Stimulated activated CD4-positive, alpha-beta T cell treated with anti-CD3 and anti-CD28 coated beads, Interleukin-1b, Interleukin-23, amount 100 ng/mL, for 4 hours (primary cell): ENCODE measurements around the gene TM2D1.
"Not testable (repeated sequence)": the region's sequence is repeated elsewhere in the genome, so short reads cannot be mapped to it uniquely, and the experiment has no call there.

Source experiments
- DNase-seq, 2 donors: peaks; one replicate each; pipeline ENCODE4 v3.0.0-alpha.2; 2020; ENCODE audit warnings: low read depth in 2 of 2

The TM2D1 gene

DNA sequence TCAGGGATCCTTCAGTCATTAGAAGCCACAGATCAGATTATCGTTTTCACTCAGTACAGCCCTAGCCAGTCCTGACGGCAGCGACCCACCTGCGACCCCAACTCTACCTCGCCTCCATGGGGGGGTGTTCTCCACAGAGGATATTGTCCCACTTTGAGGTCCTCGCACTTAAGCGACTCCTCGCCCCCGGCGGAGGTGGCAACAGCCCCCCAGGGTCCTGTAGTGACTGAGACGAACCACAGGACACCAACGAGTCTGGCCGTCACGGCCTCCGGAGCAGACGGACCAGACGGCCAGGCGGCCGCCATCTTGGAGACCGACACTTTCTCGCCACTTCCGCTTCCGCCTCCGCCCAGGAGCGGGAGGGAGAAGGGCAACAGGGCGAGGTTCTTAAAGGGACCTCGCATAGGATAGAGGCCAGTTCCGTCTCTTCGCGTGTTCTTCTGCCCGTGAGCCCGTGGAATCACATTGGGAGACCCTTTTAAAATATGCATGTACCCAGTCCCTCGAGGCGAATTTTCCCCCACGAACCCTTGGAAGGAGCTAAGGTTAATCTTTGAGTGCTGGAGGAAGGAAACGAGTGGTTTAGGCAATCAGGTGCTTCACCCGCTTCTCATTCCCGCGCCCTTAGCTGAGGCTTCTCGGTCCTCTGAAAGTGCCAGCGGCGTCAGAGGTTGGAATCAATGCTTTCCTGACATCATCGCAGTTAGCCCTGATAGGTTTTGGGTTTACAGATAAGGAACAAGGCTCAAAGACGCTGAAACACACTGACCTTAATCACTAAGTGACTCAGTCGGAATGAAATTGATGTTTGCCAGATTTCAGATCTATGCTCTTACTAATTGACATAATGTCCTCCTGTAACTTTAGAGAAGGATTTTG, at the start of gene TM2D1:
TSS of gene TM2D1 (minus strand) at position 329 of the 882 bp plus-strand sequence. CDS start at position 308, 21 bp downstream.
- peak; percentile 71 to 74 for DNase-seq

DNA sequence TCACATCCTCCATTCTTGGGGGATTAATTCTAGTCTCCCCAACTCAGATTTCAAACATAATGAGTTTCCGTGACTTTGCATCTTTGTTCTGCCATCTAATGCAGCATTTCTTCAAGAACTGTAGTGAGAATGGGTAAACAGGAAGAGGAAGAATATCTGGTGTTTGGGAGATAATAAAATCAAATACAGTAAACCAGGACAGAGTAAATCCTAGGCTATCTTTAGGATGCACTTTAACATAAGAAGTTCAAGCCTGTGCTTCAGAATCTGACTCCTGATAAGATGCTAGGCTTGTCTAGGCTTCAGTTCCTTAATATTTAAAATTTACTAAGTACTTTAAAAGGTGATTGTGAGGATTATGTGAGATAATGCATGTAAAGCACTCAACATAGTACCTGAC, 45.2 kb upstream of the TM2D1 start:
- no peak for DNase-seq

DNA sequence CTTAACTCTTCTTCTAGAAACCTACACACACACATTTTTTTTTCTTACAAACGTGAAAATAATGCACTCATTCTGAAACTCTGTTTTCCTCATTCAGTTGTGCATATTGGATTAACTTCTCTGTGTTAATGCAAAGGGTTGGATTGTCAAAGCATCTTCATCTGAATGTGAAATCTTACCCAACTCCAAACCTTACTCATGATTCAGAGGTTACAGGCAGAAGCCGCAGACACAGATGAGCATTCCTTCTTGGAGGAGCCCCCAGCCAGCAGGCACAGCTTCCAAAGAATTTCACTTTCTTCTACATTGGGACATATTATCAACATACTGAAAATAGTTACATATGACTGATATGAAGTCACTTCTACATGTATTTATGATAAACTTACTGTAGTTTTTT, 33.0 kb upstream of the TM2D1 start:
- DNase-seq, result no peak

DNA sequence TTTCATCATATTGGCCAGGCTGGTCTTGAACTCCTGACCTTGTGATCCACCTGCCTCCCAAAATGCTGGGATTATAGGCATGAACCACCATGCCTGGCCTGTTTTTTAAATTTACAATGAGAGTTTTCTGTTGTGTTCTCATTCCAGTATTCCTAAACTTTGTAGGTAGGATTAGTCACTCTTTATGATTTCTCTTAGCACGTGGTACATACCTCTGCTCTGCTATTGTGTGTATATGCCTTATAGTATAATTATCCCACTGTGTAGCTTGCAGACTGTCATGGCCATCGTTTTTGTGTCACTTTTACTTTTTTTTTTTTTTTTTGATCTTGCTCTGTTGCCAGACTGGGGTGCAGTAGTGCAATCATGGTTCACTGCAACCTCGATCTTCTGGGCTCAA, 31.8 kb upstream of the TM2D1 start:
- no peak for DNase-seq

DNA sequence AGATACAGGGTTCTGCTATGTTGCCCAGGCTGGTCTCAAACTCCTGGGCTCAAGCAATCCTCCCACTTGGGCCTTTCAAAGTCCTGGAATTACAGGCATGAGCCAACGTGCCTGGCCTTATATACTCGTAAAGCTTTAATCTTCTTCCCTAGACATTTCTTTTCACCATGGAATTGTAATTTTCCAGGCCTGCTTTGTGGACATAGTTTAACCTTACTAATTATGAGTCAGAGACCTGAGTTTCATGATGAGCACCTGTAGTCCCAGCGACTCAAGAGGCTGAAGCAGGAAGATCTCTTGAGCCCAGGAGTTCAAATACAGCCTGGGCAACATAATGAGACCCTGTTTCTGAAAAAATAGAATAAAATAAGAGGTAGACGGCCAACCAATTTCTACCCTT, 29.6 kb upstream of the TM2D1 start:
- no peak for DNase-seq

DNA sequence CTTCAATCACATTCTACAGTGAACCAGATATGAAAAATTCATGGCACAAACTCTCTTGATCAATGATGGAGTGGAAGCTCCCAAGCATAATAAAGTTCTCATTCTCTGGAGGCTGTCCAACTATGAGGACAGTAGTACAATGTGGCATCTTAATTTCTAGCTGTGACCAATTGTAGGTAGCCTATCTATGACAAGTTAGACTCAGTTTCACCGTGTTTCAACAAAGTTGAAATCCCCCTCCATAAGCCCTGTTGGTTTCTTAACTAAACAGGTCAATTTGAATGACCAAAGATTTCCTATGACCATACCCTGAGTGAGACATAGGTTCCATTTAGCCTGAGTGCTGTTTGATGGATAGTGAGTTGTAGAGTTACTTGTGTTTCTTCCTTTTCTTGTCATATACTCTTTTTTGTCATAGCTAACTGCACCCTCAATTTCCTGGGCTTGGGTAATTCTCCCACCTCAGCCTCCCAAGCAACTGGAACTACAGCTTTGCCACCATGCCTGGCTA, 29.1 kb upstream of the TM2D1 start:
- DNase-seq, result no peak

DNA sequence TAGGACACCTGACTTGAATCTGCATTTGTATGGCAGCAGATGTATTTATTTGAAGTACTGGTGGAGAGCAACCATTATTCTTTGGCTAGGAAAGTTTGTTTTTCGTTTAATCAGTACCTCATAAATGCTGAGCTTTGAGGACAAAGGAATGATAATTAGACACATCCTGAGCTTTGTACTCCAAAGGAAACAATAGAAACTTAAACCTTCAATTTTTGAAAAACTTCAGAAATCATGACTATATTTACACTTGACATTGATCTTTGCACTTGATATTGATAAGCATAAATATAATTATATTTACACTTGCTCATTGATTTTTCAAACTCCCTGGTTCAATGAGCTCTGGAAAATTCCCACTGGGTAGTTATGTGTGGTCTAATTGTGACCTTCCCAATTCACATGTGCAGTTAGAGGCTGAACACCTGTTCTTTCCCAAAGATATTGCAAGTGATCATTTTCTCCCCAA, 28.0 kb upstream of the TM2D1 start:
- no peak for DNase-seq

DNA sequence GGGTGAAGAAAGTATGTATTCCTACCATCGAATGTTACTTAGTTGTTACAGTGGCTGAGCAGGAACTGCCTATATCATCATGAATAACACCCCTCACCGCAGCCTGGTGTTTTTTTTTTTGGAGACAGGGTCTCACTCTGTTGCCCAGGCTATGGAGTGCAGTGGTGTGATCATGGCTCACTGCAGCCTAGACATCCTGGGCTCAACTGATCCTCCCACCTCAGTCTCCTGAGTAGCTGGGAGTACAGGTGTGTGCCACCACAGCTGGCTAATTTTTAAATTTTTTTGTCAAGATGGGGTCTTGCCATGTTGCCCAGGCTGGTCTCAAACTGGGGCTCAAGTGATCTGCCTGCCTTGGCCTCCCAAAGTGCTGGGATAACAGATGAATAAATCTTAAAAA, 24.6 kb upstream of the TM2D1 start:
- DNase-seq, result no peak

DNA sequence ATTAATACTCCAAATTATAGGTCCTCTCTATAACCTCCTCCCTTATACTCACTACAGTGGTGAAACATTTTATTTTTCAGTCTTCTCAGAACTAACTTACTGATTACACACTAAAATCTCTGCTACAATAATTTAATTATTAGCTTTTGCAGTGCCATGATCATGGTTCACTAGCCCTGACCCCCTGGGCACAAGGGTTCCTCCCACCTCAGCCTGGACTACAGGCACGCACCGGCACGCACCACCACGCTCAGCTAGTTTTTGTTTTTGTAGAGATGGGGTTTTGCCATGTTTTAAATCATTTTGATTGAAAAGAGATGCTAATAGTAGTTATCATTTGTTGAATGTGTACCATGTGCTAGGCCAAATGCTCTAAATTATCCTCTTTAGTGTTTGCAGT, 23.6 kb upstream of the TM2D1 start:
- DNase-seq, result no peak

DNA sequence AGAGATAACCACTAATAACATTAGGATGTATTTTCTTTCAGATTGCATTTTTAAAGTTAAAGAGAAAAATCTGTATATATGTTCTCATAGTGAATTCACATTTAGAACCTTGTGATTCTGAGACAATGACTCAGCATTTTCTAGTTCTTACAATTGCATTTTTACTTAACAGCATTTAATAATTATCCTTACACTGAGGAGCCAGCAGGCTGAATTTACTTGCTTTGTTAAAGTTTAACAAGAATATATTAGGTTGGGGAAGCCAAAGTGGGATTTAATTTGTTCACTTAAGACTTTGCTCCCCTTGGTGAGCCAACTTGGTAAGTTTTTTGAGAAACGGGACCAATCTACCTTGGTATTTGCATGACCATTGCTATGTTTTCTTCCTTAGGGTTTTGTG, 21.9 kb upstream of the TM2D1 start:
- no peak for DNase-seq

DNA sequence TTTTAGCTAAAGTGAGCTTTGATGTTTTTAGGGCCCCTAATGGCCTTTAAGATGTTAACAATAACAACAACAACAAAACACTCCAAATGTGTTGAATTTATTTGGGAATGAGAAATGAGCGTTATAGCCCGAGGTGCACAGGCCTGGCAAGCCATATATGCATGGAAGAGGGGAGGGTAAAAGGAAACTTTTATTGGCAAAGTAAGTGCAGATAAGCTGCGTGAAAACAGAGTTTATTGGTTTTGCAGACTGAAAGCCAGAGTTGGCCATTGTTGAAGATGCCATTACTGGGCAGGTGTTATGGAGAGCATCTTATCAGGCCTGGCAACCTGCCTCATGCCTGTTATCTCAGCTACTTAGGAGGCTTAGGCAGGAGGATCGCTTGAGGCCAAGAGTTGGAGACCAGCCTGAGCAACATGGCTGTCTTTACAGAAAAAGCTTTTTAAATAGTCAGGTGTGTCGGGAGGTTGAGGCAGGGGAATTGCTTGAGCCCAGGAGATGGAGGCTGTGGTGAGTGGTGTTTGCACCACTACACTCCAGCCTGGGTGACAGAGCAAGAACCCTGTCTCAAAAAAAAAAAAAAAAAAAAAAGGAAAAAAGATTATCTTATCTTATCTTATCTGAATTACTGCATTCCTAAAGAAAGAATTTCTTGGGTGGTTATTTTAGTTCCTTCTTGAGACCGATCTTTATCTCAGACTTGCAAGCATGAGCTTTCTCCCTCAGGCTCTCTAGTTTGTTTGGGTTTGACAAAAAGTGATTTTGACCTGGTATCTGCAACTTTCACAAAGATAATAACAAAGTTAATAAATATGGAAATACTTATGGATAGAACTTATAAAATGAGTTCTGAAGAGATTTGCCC, 19.0 kb upstream of the TM2D1 start:
- DNase-seq, result no peak

DNA sequence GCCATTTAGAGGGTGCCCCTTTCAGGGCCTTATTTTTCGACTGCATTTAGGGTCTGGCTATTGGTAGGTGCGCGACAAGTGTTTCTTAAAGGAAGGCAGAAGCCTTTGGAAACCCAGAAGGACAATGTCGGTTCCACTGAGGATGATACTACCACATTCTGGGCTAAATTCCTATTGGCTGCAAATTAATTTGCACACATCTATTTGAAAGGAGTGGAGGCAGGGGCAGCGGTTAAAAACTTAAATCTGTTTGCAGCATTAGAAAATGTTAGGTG, 18.4 kb upstream of the TM2D1 start:
- no peak for DNase-seq

DNA sequence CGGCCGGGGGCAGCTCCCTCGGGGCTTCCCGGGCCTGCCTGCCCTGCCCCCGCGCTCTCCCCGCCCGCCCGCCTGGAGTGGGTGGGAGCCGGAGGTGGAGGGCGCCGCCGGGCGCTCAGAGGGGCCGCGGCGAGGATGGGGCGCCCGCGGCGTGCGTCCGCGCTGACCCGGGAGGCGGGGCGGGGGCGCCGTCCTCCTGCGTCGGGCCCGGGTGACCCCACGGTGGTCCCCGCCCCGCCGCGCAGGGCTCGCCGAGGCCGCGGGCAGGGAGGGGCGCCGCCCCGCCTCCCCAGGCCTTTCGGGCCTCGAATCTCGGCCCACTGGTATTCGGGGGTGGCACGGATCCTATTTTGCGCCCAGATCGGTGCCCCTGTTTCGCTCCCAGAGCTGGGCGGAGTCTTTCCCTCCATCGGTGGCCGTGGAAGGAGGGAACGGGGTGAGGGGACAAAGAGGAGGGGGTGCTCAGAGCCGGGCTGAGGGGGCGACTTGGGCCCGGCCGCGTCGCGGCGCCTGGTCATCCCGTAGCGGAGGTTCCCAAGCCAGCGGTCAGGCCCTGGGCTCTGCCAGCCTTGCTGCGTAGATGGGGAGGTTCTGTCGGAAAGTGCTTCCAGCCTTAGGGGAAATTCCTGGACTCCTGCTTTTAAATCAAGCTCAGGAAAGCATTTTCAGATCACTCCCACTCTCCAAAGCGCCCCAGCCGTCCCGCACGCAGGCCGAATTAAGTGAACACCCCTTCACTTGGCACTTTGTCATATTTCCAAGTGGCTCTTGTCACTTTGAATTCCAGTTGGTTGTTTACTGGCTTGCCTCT, 17.9 kb upstream of the TM2D1 start:
- DNase-seq, result peak in 1 of 2 donors; percentile 16

DNA sequence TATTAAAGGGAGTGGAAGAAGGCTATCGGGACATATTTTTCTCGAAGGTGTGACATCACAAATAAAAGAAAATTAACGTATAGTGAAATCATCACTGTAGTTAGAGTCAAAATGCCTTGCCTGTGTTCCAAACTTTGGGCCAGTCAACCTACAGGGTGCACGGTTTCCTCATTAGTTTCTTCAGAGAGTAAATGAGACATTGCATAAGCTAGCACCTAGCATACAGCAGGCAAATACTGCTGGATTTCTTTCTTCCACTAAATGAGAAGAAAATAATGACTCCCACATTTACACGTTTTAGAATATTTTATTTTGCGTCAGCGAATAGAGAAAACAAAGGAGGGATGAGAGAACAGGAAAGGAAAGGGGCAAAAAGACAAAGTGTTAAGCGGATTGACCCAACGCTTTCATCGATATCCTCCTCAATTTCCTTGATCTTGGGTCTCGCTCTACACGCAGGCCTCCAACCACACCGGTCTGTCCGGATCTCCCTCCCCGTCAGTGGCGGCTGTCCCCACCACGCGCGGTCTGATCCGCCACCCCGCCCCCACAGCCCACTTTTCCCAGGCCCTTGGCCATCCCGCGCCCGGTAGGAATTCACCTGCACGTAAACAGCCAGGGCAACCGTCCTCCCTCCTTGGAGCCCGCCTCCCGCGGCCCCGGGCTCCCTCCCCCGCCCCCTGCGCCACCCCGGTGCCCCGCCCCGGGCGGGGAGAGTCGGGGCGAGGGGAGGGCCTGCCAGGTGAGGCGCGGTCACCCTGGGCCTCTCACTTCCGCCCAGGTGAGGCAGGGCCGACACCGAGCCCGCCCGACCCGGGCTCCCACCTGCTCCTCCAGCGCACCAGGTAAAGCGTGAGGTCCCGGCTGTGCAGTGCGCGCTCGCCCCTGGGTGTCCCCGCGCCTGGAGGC, 17.0 kb upstream of the TM2D1 start, which contains the start of gene PATJ:
TSS of gene PATJ (plus strand) at position 770 of the 909 bp plus-strand sequence. CDS start 20,413 bp downstream, outside the sequence.
- peak; percentile 40 to 54 for DNase-seq

DNA sequence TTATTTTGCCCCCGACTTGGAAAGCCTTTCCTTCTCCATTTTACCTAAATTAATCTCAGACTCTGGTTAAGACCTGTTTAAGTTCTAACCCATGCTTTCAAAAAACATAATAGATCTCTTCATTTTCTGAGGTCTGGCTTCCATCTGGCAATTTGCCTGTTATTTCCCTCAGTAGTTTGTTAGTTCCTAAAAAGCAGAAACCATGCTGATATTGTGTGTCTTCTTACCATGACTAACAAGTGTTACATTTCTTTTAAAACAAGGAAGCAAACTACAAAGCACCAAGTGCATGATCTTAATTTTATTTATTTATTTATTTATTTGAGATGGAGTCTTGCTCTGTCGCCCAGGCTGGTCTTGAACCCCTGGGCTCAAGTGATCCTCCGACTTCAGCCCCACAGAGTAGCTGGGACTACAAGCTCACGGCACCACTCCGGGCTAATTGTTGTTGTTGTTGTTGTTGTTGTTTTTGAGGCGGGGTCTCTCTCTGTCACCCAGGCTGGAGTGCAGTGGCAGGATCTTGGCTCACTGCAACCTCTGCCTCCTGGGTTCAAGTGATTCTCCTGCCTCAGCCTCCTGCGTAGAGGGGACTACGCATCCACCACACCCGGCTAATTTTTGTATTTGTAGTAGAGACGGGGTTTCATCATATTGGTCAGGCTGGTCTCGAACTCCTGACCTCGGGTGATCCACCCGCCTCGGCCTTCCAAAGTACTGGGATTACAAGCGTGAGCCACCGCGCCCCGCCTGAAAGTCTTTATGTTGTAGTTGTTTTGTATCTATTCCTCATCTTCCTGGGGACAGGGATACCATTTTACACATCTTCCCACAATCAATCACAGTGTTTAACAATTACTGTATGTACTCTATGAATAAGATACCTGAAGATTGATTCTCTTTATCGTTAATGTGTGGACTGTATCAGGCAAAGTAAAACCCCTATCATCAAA, 16.1 kb upstream of the TM2D1 start:
- no peak for DNase-seq

DNA sequence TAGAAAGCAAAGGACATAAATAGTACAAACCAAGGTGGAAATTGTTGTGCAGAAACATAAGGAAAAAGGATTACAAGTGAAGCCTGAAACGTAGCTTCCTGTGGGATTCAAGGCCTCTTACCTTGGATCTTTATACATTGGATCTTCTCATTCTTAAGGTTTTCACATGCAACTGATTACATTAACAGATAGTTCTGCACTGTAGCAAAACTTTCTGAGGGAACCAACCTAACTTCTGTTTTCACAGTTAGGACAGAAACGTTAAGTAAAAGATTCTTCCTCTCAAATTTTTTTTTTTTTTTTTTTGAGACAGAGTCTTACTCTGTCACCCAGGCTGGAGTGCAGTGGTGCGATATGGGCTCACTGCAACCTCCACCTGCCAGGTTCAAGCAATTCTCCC, 7.8 kb upstream of the TM2D1 start:
- DNase-seq, result no peak

DNA sequence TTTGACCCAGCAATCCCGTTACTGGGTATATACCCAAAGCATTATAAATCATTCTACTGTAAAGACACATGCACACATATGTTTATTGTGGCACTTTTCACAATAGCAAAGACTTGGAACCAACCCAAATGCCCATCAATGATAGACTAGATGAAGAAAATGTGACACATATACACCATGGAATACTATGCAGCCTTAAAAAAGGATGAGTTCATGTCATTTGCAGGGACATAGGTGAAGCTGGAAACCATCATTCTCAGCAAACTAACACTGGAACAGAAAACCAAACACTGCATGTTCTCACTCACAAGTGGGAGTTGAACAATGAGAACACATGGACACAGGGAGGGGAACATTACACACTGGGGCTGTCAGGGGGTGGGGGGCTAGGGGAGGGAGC, 5.7 kb upstream of the TM2D1 start:
- DNase-seq, result not testable (repeated sequence)

DNA sequence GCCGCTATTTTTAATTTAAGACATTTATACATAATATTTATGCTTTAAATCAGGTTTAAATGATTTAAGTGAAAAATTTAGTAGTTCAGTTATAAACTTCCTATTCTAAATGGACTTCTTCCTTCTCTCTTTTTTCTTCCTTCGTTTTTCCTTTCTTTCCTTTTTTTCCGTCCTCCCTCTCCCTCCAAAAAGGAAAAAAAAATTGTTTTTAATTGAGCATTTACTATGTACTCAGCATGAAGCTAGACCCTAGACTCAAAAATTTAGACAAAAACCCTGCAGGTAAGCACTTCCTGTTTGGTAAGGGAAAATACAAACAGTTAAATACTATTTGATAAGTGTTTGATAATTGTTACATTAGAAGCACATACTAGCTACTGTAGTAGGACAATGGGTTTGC, 2.6 kb upstream of the TM2D1 start:
- DNase-seq, result no peak

DNA sequence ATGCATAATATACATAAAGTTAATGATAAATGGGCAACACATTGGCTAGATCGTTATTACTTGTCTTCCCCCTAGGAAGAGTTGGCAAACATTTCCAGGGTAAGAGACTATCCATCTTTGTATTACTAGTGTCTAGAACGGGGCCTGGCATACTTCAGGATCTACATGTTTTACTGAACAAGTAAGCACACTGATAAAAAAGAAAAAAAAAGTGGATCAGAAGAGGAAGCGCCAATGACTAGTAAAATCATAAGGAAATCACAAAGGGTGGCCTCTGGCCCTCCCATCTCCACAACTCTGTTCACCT, 482 bp downstream of the TM2D1 start:
- DNase-seq, result no peak
